Measurements from ENCODE around the gene RGS10.

RGS10 gene

GRCh38 chr10:119494236-119495020 is 48.1 kb downstream of the RGS10 start:
- peaks cover 32% of the 10 kb centered on the region for H3K4me1 ChIP-seq (ENCODE audit: low read length)
- no peak overlapping the region for H3K4me2 ChIP-seq (ENCODE audit: low read length)
- H2AFZ ChIP-seq (ENCODE audit: low read depth, low read length): no peak overlapping the region
- H3K27ac ChIP-seq (ENCODE audit: low read length): no peak overlapping the region
- peaks cover 6% of the 10 kb centered on the region for H3K36me3 ChIP-seq (replicated peaks; ENCODE audit: low read depth, low read length)
- no peaks in the 10 kb centered on the region for H3K27me3 ChIP-seq (ENCODE audit: low read depth, low read length)
- TF ChIP-seq CTCF (IDR thresholded peaks at IDR 0.05; ENCODE audit: low read depth, low read length): no peak
- TF ChIP-seq EZH2phosphoT487 (IDR thresholded peaks at IDR 0.05; ENCODE audit: low read depth): no peak
- no peak overlapping the region for H3K9ac ChIP-seq (ENCODE audit: low read length)
- no peak overlapping the region for H3K4me3 ChIP-seq (ENCODE audit: low read length)
- no peaks in the 10 kb centered on the region for H3K79me2 ChIP-seq (ENCODE audit: low read length)
- H4K20me1 ChIP-seq (ENCODE audit: insufficient read depth, low read length): no peaks in the 10 kb centered on the region
- H3K9me3 ChIP-seq (ENCODE audit: insufficient read depth, low read length): no peaks in the 10 kb centered on the region

GRCh38 chr10:119493155-119493554 is 49.4 kb downstream of the RGS10 start:
- Histone ChIP-seq H3K36me3 (replicated peaks; ENCODE audit: low read depth, low read length) (no peaks in the 10 kb centered on the region), H3K9me3 (ENCODE audit: insufficient read depth, low read length) (no peaks in the 10 kb centered on the region), H3K4me3 (ENCODE audit: low read length) (no peak overlapping the region), H3K27me3 (ENCODE audit: low read depth, low read length) (no peaks in the 10 kb centered on the region), H3K79me2 (ENCODE audit: low read length) (no peaks in the 10 kb centered on the region), H3K4me2 (ENCODE audit: low read length) (no peak overlapping the region), H3K4me1 (ENCODE audit: low read length) (peaks cover 35% of the 10 kb centered on the region), H3K27ac (ENCODE audit: low read length) (no peak overlapping the region), H4K20me1 (ENCODE audit: insufficient read depth, low read length) (no peaks in the 10 kb centered on the region), H2AFZ (ENCODE audit: low read depth, low read length) (no peak overlapping the region), H3K9ac (ENCODE audit: low read length) (no peak overlapping the region)
- no peak for TF ChIP-seq EZH2phosphoT487 (IDR thresholded peaks at IDR 0.05; ENCODE audit: low read depth)
- TF ChIP-seq CTCF (IDR thresholded peaks at IDR 0.05; ENCODE audit: low read depth, low read length): no peak

GRCh38 chr10:119491966-119492757 is 50.4 kb downstream of the RGS10 start:
- TF ChIP-seq EZH2phosphoT487 (IDR thresholded peaks at IDR 0.05; ENCODE audit: low read depth): no peak
- TF ChIP-seq CTCF (IDR thresholded peaks at IDR 0.05; ENCODE audit: low read depth, low read length): no peak
- no peak overlapping the region for H3K4me2 ChIP-seq (ENCODE audit: low read length)

GRCh38 chr10:119489991-119490326 is 52.6 kb downstream of the RGS10 start:
- Histone ChIP-seq H3K36me3 (replicated peaks; ENCODE audit: low read depth, low read length) (no peaks in the 10 kb centered on the region), H3K27me3 (ENCODE audit: low read depth, low read length) (no peaks in the 10 kb centered on the region), H3K79me2 (ENCODE audit: low read length) (no peaks in the 10 kb centered on the region), H3K4me2 (ENCODE audit: low read length) (peak overlapping the region; percentile 87), H3K9me3 (ENCODE audit: insufficient read depth, low read length) (no peaks in the 10 kb centered on the region), H3K9ac (ENCODE audit: low read length) (peak overlapping the region; percentile 54), H3K27ac (ENCODE audit: low read length) (no peak overlapping the region), H4K20me1 (ENCODE audit: insufficient read depth, low read length) (no peaks in the 10 kb centered on the region), H2AFZ (ENCODE audit: low read depth, low read length) (peak overlapping the region; percentile 52; the same call in 1 of the 2 replicates), H3K4me1 (ENCODE audit: low read length) (peaks cover 15% of the 10 kb centered on the region), H3K4me3 (ENCODE audit: low read length) (peak overlapping the region; percentile 85)
- TF ChIP-seq EZH2phosphoT487 (IDR thresholded peaks at IDR 0.05; ENCODE audit: low read depth) (no peak), CTCF (IDR thresholded peaks at IDR 0.05; ENCODE audit: low read depth, low read length) (0 out of 2 replicates have a peak, but pooled peaks have one; percentile 3)

More at GRCh38 chr10:119491966-119492757, 50.4 kb downstream of the RGS10 start:
- no peak overlapping the region for H3K27ac ChIP-seq (ENCODE audit: low read length)
- H2AFZ ChIP-seq (ENCODE audit: low read depth, low read length): no peak overlapping the region
- no peaks in the 10 kb centered on the region for H4K20me1 ChIP-seq (ENCODE audit: insufficient read depth, low read length)
- no peak overlapping the region for H3K4me3 ChIP-seq (ENCODE audit: low read length)
- peaks cover 30% of the 10 kb centered on the region for H3K4me1 ChIP-seq (ENCODE audit: low read length)
- H3K36me3 ChIP-seq (replicated peaks; ENCODE audit: low read depth, low read length): no peaks in the 10 kb centered on the region
- H3K9ac ChIP-seq (ENCODE audit: low read length): no peak overlapping the region
- H3K9me3 ChIP-seq (ENCODE audit: insufficient read depth, low read length): no peaks in the 10 kb centered on the region
- H3K79me2 ChIP-seq (ENCODE audit: low read length): no peaks in the 10 kb centered on the region
- no peaks in the 10 kb centered on the region for H3K27me3 ChIP-seq (ENCODE audit: low read depth, low read length)
